GM18517 (cell line): ENCODE measurements around the gene BTD.

Experiments
- ATAC-seq: cut with Tn5 transposase; IDR thresholded peaks from one replicate; pipeline ENCODE4 v1.9.1; 2021; ENCODE audit warnings: mild to moderate bottlenecking, moderate library complexity; ENCODE audit not compliant: unreplicated experiment

Gene BTD

GRCh38 chr3:15660055-15660935, 58.8 kb downstream of the BTD start:
- no peak for ATAC-seq

- ATAC-seq, result no peak
Observed at GRCh38 chr3:15664144-15664543, 62.6 kb downstream of the BTD start.

GRCh38 chr3:15665510-15666150, 64.1 kb downstream of the BTD start:
- ATAC-seq, result no peak

GRCh38 chr3:15666277-15666676, 64.7 kb downstream of the BTD start:
- no peak for ATAC-seq

GRCh38 chr3:15667484-15667883, 65.9 kb downstream of the BTD start:
- ATAC-seq, result no peak

GRCh38 chr3:15673536-15673935, 72.0 kb downstream of the BTD start:
- no peak for ATAC-seq

- no peak for ATAC-seq
Observed at GRCh38 chr3:15676259-15676658, 74.7 kb downstream of the BTD start.

GRCh38 chr3:15679306-15679705, 77.8 kb downstream of the BTD start:
- ATAC-seq, result no peak

GRCh38 chr3:15681668-15682067, 80.1 kb downstream of the BTD start:
- ATAC-seq, result no peak

GRCh38 chr3:15682561-15683185, 81.1 kb downstream of the BTD start:
- no peak for ATAC-seq

GRCh38 chr3:15683253-15683652, 81.7 kb downstream of the BTD start:
- no peak for ATAC-seq

GRCh38 chr3:15685927-15686326, 84.4 kb downstream of the BTD start:
- ATAC-seq, result no peak

- no peak for ATAC-seq
Observed at GRCh38 chr3:15690230-15690629, 88.7 kb downstream of the BTD start.

- no peak for ATAC-seq
Observed at GRCh38 chr3:15690748-15691147, 89.2 kb downstream of the BTD start.

GRCh38 chr3:15693355-15693754, 91.8 kb downstream of the BTD start:
- ATAC-seq, result no peak

GRCh38 chr3:15694628-15695027, 93.1 kb downstream of the BTD start:
- ATAC-seq, result no peak
